Metanephros (tissue), 1 donor: ENCODE data around the gene RNF144A. TPM values are rescaled to one million over a fixed set of nuclear protein-coding genes. Genes with fewer than 3 reads are reported as not detected.

Experiments used
- total RNA-seq: library from RNA; depleted of rRNA; stranded (reverse); fragments of >200 nt; gene quantifications from one replicate; pipeline ENCODE4 v1.2.3, GENCODE V29; 2014

The RNF144A gene, protein sequence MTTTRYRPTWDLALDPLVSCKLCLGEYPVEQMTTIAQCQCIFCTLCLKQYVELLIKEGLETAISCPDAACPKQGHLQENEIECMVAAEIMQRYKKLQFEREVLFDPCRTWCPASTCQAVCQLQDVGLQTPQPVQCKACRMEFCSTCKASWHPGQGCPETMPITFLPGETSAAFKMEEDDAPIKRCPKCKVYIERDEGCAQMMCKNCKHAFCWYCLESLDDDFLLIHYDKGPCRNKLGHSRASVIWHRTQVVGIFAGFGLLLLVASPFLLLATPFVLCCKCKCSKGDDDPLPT
- 89.5 TPM for total RNA-seq

DNA sequence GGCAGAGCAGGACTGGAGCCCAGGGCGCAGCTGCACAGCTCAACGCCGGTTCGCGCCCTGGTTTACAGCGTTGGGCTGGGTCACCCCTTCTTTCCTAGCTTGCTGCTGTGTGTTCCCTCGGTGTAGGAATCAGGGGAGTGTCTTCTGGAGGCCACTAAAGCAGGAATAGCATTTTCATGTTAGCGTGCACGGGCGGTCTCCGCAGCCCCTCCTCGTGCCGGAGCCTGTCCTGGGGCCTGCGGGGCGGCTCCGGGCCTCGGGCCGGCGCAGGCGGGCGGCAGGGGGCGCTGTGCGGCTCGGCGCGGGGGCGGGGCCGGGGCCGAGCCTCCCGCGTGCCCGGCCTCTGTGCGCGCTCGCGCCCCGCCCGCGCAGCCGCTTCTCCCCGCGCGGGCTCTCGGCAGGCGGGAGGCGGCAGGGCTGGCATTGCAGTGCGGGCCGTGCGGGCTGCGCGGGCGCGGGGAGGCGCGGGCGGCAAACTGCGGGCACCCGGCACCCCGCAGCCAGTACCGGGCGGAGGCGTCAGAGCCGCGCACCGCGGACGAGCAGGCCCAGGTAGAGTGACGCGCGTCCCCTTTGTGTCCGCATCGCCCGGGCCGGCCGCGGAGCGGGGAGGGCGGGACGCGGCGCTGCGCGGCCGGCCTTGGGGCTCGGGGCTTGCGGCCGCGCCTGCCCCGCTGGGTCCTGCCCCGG, at the start of gene RNF144A:
Gene RNF144A, plus strand, starts transcription at position 342 of the 690 bp plus-strand sequence. CDS start 79,515 bp downstream, outside the sequence.

DNA sequence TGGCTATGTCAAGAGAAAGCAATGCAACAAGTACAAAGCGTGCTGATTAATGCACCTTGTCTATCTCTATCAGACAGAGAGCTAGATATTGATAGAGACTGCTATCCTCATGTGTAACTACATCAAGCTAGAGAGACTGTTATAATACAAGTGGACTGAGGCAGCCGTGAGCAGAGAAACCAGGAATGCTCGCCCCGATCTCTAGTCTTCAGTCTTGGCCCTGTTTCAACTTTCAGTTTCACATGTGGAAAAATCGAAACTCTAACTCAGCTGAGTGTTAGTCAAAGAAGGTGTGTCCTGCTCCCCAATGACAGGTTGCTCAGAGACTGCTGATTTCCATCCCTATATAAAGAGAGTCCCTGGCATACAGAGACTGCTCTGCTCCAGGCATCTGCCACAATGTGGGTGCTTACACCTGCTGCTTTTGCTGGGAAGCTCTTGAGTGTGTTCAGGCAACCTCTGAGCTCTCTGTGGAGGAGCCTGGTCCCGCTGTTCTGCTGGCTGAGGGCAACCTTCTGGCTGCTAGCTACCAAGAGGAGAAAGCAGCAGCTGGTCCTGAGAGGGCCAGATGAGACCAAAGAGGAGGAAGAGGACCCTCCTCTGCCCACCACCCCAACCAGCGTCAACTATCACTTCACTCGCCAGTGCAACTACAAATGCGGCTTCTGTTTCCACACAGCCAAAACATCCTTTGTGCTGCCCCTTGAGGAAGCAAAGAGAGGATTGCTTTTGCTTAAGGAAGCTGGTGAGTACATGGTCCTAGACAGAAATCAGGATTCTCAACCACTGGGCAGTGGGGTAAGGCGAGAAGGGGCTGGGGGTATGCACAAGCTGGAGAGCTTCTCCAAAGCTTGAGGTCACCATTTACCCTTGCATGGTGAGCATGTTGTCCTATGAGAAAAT, 39.6 kb upstream of the RNF144A start, which contains the start of gene RSAD2:
Gene RSAD2, plus strand, starts transcription at position 376 of the 903 bp plus-strand sequence. Its CDS starts 24 bp downstream, at position 400.

Other genes starting within 250 kb of the RNF144A start
- gene CMPK2, start 51.5 kb upstream of the RNF144A start, total RNA-seq: 7.6 TPM
- gene RSAD2, start 39.6 kb upstream of the RNF144A start, total RNA-seq: 7.2 TPM